Measurements from ENCODE around the gene LEAP2. TPM values are rescaled to one million over a fixed set of nuclear protein-coding genes. Genes with fewer than 3 reads are reported as not detected.

Gene LEAP2
- total RNA-seq, 1 donor from 2014 or later: 3.6 TPM

DNA sequence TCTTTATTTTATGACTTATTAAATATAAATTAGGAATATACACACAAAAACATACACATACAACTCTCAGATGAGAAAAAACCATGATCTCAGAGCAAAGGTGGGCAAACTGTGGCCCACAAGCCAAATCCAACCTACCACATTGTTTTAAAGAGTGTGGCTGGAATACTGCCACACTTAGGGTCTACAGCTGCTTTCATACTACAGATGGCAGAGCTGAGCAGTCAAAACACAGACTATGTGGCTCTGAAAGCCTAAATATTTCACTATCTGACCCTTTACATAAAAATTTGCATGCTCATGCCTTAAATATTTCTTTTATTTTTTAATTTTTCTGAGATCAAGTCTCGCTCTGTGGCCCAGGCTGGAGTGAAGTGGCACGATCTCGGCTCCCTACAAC is 28.3 kb downstream of the LEAP2 start:
- Histone ChIP-seq H3K4me2 (no peak overlapping the region), H2AFZ (replicated peaks) (no peak overlapping the region), H3K4me3 (no peak overlapping the region), H3F3A (ENCODE audit: low read depth) (no peaks in the 10 kb centered on the region), H3K4me1 (no peaks in the 10 kb centered on the region), H3K9me3 (ENCODE audit: low read depth) (no peaks in the 10 kb centered on the region), H4K20me1 (ENCODE audit: low read depth) (peaks cover 25% of the 10 kb centered on the region), H3K27ac (no peak overlapping the region), H3K79me2 (ENCODE audit: low read depth) (peaks cover 23% of the 10 kb centered on the region), H3K27me3 (no peaks in the 10 kb centered on the region), H3K9ac (no peak overlapping the region), H3K36me3 (peaks cover 8% of the 10 kb centered on the region)
- no peaks in the 10 kb centered on the region for H3K27me3 Mint-ChIP-seq (ENCODE audit: insufficient read depth, low read depth)
- no peak overlapping the region for H3K4me3 Mint-ChIP-seq
- no peaks in the 10 kb centered on the region for H3K9me3 Mint-ChIP-seq
- peaks cover 12% of the 10 kb centered on the region for H3K36me3 Mint-ChIP-seq
- TF ChIP-seq EZH2 (IDR thresholded peaks at IDR 0.05): no peak
- no peak for TF ChIP-seq EZH2phosphoT487 (IDR thresholded peaks at IDR 0.05)
- no peak for TF ChIP-seq CTCF (IDR thresholded peaks at IDR 0.05)
- H3K4me1 Mint-ChIP-seq: no peaks in the 10 kb centered on the region
- DNase-seq (ENCODE audit: low spot score): no peak
- no peak overlapping the region for H3K27ac Mint-ChIP-seq

- no peak overlapping the region for H3K9ac ChIP-seq
- no peak for DNase-seq (ENCODE audit: low spot score)
- peaks cover 34% of the 10 kb centered on the region for H3K79me2 ChIP-seq (ENCODE audit: low read depth)
- H3K4me1 ChIP-seq: no peaks in the 10 kb centered on the region
- Mint-ChIP-seq H3K27ac (no peak overlapping the region), H3K9me3 (no peaks in the 10 kb centered on the region), H3K4me3 (no peak overlapping the region), H3K36me3 (peaks cover 11% of the 10 kb centered on the region), H3K27me3 (ENCODE audit: insufficient read depth, low read depth) (no peaks in the 10 kb centered on the region), H3K4me1 (no peaks in the 10 kb centered on the region)
- no peaks in the 10 kb centered on the region for H3F3A ChIP-seq (ENCODE audit: low read depth)
- H3K27me3 ChIP-seq: no peaks in the 10 kb centered on the region
- H3K9me3 ChIP-seq (ENCODE audit: low read depth): no peaks in the 10 kb centered on the region
- H4K20me1 ChIP-seq (ENCODE audit: low read depth): peaks cover 54% of the 10 kb centered on the region
- no peak overlapping the region for H3K27ac ChIP-seq
- H3K4me2 ChIP-seq: no peak overlapping the region
- H2AFZ ChIP-seq (replicated peaks): no peak overlapping the region
- TF ChIP-seq EZH2phosphoT487 (IDR thresholded peaks at IDR 0.05) (no peak), CTCF (IDR thresholded peaks at IDR 0.05) (no peak), EZH2 (IDR thresholded peaks at IDR 0.05) (no peak)
- H3K36me3 ChIP-seq: no peaks in the 10 kb centered on the region
- no peak overlapping the region for H3K4me3 ChIP-seq
These were observed 32.5 kb downstream of the LEAP2 start for GRCh38 chr5:132905938-132906337.

DNA sequence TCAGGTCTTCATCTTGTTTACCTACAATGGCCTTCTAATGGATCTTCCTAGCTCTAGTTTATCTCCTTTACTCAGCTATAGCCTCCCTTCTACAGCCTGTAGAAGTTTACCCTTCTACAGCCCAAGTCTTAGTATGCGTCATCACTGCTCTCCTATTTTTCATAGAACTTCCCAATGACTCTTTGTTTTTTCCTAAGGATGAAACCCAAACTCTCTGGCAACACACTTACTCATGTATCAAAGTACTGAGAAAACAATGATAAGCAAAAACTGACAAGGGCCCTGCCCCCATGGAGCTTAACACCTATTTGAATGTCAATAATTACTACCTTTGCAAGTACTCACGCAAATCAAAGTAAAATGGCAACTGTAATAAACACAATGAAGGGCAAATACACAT is 33.7 kb downstream of the LEAP2 start:
- H3K27ac Mint-ChIP-seq: no peak overlapping the region
- H3K9me3 Mint-ChIP-seq: no peaks in the 10 kb centered on the region
- Histone ChIP-seq H3K27me3 (no peaks in the 10 kb centered on the region), H3F3A (ENCODE audit: low read depth) (no peaks in the 10 kb centered on the region), H3K4me1 (no peaks in the 10 kb centered on the region), H2AFZ (replicated peaks) (no peak overlapping the region), H3K4me2 (no peak overlapping the region), H3K36me3 (no peaks in the 10 kb centered on the region), H3K4me3 (no peak overlapping the region), H3K79me2 (ENCODE audit: low read depth) (peaks cover 40% of the 10 kb centered on the region), H3K27ac (no peak overlapping the region), H3K9me3 (ENCODE audit: low read depth) (no peaks in the 10 kb centered on the region), H4K20me1 (ENCODE audit: low read depth) (peaks cover 59% of the 10 kb centered on the region), H3K9ac (no peak overlapping the region)
- peaks cover 15% of the 10 kb centered on the region for H3K36me3 Mint-ChIP-seq
- TF ChIP-seq CTCF (IDR thresholded peaks at IDR 0.05): no peak
- TF ChIP-seq EZH2 (IDR thresholded peaks at IDR 0.05): no peak
- no peak for TF ChIP-seq EZH2phosphoT487 (IDR thresholded peaks at IDR 0.05)
- H3K4me3 Mint-ChIP-seq: no peak overlapping the region
- H3K27me3 Mint-ChIP-seq (ENCODE audit: insufficient read depth, low read depth): no peaks in the 10 kb centered on the region
- H3K4me1 Mint-ChIP-seq: no peaks in the 10 kb centered on the region
- DNase-seq (ENCODE audit: low spot score): no peak
